HG02981 (cell line): Measurements from ENCODE around the gene HORMAD2.
"Not testable (repeated sequence)": the region's sequence is repeated elsewhere in the genome, so short reads cannot be mapped to it uniquely, and the experiment has no call there.

Experiments used
- ATAC-seq: cut with Tn5 transposase; IDR thresholded peaks from one replicate; pipeline ENCODE4 v1.9.1; 2021; ENCODE audit warnings: mild to moderate bottlenecking, moderate library complexity; ENCODE audit not compliant: unreplicated experiment

Gene HORMAD2

GRCh38 chr22:30205281-30206115 lies 125.2 kb downstream of the HORMAD2 start:
- no peak for ATAC-seq

GRCh38 chr22:30206944-30207343 lies 126.7 kb downstream of the HORMAD2 start:
- no peak for ATAC-seq

DNA sequence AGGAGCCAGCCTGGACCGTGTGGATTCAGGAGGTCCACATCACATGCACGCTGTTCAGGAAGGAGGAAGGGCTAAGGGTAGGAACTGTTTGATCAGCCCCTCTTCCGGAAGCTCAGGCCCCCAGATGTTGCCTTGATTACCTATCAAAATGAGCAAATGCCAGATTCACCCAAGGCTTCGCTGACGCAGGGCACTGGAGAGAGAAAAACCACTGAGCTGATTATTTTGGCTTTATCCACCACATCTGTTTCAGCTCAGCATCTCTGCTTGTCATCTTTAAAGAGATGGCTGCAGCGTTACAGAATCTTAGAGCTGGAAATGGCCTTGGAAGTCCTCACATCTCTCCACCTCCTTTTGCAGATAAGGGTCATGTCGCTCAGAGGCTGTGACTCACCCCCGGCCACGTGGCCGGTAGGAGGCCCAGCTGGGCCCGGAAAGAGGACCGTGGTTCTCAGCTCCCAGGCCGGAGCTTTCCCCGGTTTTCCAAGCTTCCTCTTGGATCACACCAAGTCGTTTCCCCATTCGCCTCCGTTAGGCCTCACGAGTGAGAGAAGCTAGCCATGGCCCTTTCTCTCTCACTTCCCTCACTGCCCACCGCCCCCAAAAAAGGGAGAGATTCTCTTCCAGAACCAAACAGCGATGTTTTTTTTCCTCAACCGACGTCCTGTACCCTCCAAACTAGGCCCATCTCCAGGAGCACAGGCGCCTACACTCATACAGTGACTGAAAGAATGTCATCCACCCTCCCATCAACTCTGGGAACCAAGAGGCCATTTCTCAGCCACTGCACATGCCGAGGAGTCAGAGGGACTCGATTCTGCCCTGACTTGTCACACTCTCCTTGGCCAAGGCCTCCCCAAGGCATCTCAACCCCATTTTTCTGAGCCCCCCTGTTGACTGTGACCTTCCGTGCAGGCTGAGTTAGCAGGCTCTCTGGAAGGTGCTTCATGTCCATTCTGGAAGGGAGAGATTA lies 128.7 kb downstream of the HORMAD2 start:
- no peak for ATAC-seq

DNA sequence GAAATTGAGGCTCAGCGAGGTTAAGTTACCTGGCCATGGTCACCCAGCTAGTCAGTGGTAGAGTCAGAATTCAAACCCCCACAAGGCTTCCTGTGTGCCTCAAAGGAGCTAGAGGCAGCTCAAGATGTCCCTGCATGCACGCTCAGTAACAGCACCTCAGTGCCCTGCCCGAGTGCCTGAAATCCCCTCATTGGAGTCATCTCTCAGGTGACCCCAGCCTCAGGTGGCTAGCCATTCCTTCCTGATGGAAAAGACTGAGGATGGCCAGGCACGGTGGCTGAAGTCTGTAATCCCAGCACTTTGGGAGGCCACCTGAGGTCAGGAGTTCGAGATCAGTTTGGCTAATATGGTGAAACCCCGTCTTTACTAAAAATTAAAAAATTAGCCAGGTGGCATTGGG lies 129.4 kb downstream of the HORMAD2 start:
- ATAC-seq: no peak

DNA sequence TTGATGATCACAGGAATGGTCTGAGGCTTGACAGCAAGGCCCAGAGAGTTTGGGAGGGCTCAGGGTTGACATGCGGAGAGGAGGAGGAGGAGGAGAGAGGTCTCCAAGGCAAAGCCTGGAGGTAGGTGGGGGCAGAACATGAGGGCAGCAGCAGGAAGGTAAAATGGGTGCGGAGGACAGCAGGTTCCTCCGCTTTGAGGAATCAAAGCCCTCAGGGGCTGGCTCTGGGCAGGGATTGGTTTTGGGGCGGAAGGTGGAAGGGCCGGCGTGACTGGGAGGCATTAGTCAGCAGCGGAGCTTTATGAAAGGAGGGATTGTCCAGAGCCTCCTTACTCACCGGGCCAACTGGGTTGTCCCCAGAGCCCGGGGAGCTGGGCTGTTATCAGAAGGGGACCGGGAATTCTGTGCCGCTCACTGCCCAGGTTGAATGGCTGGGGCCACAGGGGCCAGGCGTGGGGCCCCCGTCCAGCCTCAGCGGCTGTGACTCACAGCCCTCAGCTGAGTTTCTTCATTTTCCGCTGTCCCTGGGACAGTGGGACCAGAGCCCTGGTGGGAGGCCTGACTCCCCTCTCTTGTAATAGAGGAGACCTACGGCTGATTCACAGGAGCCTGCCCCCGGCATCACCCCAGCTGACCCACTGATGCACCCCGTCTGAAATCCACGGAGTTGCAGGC lies 130.1 kb downstream of the HORMAD2 start:
- ATAC-seq: no peak

GRCh38 chr22:30211124-30211820 lies 131.0 kb downstream of the HORMAD2 start:
- no peak for ATAC-seq

GRCh38 chr22:30212363-30212995 lies 132.2 kb downstream of the HORMAD2 start:
- no peak for ATAC-seq

GRCh38 chr22:30212996-30213441 lies 132.8 kb downstream of the HORMAD2 start:
- ATAC-seq: no peak

- ATAC-seq: no peak
These were observed 134.6 kb downstream of the HORMAD2 start for GRCh38 chr22:30214703-30215407.

GRCh38 chr22:30216272-30216671 lies 136.0 kb downstream of the HORMAD2 start:
- not testable (repeated sequence) for ATAC-seq

- no peak for ATAC-seq
These were observed 136.4 kb downstream of the HORMAD2 start for GRCh38 chr22:30216710-30217109.

DNA sequence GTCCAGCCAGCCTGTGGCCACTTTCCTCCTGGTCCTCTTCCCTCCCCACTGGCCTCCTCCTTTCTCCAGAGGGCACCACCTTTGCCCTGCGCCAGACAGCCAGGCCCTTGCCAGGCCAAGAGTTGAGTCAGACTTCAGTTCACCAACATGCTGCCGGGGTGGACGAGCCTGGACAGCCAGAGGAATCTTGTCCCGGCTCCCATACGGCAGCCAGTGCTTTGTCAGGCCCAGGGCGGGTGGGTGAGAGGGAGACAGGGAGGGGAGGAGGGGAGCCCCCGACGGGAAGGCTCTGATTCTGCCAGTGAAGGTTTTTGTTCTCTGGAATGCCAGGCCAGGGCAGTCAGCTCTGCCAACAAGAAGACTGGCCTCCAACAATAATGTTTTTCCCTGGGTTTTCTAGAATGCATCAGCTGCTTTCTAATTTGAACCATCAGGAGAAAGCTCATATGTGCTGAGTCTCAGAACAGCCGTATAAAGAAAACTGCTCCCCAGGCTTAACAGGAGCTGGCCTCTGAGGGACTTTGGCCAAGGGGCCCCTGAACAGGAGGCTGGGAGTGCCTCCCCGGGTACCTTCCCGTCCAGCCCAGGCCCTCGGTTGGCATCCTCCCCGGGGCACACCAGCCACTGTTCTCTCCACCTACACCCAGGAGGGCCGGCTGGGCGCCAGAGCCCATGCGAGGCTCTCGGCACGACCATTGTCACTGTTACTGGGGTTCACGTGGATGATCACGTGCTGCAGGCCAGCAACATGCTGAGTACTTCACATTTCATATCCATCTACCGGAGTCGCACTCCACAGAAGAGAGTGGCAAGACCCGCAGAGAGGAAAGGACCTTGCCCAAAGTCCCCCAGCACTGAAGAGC lies 137.7 kb downstream of the HORMAD2 start:
- no peak for ATAC-seq

DNA sequence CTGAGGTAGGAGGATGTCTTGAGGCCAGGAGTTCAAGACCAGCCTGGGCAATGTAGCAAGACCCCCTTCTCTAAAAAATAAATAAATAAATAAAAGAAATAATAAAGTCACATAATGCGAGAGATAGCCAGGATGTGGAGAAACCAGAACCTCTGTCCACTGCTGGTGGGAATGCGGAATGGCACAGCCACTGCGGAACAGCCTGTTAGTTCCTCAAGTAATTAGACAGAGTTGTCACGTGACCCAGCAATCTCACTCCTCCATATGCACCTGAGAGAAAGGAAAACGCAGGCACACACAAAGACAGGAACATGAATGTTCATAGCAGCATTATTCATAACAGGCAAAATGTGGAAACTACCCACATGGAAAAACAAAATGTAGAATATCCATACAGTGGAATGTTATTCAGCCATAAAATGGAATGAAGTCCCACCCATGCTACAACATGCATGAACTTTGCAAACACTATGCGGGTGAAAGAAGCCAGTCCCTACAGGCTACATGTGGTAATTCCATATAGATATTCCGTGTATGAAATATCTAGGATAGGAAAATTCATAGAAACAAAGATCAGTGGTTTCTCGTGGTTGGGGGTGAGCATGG lies 138.9 kb downstream of the HORMAD2 start:
- ATAC-seq: no peak

GRCh38 chr22:30219668-30220278 lies 139.5 kb downstream of the HORMAD2 start:
- no peak for ATAC-seq

DNA sequence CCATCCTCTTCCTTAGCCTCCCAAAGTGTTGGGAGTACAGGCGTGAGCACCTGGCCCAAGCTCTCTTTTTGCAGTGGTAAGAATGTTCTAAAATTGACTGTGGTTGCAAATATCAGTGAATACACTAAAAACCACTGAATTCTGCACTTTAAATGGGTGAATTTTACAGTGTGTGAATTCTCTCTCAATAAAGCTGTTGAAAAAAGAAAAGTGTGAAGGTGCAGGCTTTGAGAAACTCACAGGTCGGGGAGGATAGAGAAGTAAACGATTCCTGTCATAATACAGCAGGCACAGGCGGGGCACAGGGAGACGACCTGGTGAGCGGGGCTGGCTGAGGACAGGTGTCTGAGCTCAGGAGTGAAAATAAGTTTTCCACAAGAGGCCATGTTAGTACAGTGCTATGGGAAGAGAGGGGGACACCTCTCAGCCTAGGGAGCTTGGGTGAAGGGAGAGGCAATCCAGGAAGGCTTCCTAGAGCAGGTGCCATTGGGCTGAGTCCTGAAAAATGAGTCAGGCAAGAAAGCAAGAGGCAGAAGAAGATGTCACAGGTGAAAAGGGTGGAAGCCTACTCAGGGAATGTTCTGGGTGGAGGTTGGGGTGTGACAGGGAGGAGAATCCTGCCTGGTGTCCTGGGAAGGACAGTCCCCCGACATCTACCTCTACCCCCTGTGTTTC lies 140.2 kb downstream of the HORMAD2 start:
- ATAC-seq: no peak

DNA sequence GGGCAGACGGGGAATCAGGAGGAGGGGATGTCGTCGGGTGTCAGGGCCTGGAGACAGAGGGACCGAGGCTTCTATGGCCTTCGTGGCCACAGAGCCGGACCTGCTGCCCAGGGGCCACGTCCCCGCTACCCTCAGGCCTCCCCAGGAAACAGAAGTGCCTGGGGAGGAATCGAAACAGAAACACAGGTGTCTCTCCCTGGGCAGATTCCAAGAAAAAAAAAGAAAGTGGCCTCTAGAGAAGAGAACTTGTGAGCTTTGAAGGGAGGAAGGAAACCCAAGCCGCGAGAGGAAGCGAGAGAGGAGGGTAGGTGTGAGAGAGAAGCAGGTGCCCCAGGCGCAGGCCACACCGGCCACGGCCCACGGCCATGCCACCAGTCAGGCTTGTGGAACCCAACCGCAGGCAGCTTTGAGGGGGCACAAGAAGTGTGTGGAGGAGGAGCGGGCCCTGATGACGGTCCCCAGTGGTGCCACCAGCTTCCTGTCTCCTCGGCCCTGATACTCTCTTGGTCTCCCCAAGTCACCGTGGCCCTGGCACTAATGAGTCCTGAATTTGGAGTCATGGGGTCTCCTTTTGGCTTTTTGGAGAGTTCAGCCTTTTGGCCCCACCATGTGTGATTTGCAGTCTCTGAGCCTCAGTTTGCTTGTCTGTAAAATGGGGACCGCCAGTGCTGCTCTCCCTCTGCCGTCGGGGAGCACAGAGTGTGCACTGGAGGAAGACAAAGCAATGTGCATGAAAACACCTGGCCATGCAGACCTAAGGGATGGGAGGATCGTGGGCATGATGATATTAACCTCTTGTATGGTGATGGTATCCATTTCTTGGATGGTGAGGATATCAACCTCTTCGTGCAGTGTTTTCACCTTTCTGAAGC lies 141.1 kb downstream of the HORMAD2 start:
- no peak for ATAC-seq
